GM21381 (cell line): ENCODE results near the gene ST3GAL2.
A peak's percentile ranks its signal among the peaks of the same experiment; 100 is the strongest.

Source experiments
- ATAC-seq: cut with Tn5 transposase; IDR thresholded peaks from one replicate; pipeline ENCODE4 v1.9.1; 2021; ENCODE audit warnings: mild to moderate bottlenecking, moderate library complexity; ENCODE audit not compliant: unreplicated experiment

ST3GAL2 gene, protein sequence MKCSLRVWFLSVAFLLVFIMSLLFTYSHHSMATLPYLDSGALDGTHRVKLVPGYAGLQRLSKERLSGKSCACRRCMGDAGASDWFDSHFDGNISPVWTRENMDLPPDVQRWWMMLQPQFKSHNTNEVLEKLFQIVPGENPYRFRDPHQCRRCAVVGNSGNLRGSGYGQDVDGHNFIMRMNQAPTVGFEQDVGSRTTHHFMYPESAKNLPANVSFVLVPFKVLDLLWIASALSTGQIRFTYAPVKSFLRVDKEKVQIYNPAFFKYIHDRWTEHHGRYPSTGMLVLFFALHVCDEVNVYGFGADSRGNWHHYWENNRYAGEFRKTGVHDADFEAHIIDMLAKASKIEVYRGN

GRCh38 chr16:70438969-70439862 is at the start of gene ST3GAL2:
Gene ST3GAL2 (minus strand): TSS chr16:70439100. CDS start chr16:70398530, 40,570 bp downstream.
- peak; percentile 89 for ATAC-seq

GRCh38 chr16:70484867-70485266 is 46.0 kb upstream of the ST3GAL2 start:
- no peak for ATAC-seq

GRCh38 chr16:70483426-70483825 is 44.5 kb upstream of the ST3GAL2 start:
- ATAC-seq, result no peak

DNA sequence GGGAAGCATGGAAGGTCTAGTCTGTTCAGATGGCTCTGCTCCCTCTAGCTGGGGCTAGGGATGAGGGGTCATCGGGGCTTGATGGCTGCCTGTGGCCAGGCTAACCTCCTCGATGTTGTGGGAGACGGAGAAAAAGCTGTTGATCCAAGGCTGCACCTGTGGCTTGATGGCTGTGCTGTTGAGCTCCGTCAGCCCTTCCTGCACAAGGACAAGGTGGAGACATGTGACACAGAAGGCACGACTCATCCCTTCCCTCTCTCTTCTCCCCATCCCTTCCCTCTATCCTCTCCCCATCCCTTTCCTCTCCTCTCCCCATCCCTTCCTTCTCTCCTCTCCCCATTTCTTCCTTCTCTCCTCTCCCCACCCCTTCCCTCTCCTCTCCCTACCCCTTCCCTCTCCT is 43.7 kb upstream of the ST3GAL2 start:
- no peak for ATAC-seq

DNA sequence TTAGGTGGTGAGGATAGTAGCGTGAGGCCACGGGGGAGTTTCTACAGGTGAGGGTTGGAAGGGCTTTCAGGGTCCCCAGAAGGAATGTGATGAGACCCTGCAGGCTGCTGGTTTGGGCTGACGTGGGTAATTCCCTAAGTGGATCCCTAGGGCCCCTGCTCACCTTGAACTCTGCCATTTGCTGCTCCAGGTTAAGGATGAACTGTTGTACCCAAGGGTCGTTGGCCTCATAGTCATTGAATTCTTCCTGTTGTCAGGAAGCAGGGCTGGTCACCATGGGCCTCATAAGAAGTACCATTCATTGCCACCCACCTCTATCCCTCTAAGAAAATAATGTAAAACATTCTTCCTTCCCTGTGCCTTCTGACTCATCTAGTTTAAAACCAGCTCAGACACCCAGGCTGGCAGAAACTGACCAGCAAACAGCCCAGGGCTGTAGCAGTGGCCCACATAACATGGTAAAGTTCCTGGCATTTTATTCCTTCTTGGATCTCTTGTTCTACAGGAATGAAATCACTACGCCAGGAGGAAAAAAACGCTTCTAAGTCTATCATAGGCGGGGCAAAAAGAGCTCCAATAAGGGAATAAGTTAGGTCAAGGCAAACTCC is 43.1 kb upstream of the ST3GAL2 start:
- no peak for ATAC-seq

GRCh38 chr16:70480127-70481105 is 41.5 kb upstream of the ST3GAL2 start:
- ATAC-seq, result no peak

DNA sequence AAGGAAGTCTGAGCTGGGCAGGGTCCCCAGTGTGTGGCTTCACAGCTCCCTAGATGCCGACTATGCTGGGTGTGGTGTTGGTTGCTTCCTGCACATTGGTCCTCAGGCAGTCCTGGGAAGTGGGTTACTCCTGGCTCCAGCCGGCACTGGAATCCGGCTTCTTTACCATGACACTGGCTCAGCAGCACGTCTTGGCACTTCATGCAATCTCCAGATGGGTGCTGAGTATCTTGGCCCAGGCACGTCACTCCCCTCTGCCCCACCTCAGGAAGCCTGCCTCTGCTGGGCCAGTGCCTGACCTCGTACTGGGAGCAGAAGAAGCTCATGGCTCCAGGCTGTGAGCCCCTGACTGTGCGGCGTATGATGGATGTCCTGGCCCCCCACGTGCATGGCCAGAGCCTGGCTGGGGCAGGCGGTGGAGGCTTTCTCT is 40.0 kb upstream of the ST3GAL2 start:
- no peak for ATAC-seq

DNA sequence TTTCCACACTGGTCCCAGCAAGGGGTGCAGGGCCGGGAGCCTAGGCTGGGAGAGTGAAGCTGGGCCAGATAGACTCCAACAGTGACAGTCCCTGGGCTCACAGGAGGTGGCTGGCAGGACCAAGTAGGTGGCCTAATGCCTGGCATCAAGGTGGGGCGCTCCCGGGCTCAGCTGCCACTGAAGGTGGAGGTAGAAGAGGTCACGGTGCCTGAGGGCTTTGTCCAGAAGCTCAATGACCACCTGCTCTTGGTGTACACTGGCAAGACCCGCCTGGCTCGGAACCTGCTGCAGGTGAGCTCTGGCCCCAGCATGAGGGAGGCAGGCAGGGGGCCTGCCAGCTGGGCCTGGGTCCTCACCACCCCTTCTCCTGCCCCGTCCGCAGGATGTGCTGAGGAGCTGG is 39.3 kb upstream of the ST3GAL2 start:
- no peak for ATAC-seq

DNA sequence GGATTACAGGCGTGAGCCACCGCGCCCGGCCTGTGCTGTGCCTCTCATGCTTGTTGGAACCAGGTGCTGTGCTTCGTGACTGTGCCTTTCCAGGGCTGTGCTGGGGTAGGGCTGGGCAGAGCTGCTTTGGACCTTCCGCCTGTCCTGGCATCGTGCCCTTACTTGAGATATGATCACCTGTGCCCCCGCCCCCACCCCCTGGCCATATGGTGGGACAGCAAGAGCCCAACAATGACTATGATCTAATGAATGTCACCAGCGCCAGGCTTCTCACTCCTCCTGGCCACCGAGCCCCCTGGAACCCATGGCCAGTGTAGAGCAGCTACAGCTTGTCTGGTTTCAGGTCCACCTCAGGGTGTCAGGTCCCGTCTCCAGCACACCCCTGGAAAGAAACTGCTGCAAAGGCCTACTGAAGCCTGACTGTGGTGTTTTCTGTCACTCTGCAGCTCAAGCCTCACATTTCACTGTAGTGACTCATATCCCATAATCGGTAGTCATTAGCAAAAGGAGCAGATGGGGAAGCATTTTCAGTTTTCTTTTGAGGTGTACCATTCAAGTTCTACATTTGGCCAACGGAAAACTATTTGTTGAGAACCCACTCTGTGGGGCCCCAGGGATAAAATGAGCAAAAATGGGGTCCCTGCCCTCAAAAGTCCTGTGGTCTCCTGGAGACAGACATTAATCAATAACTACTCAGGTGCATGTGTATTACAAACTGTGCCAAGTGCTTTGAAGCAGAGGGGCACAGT is 37.5 kb upstream of the ST3GAL2 start:
- peak; percentile 90 for ATAC-seq

DNA sequence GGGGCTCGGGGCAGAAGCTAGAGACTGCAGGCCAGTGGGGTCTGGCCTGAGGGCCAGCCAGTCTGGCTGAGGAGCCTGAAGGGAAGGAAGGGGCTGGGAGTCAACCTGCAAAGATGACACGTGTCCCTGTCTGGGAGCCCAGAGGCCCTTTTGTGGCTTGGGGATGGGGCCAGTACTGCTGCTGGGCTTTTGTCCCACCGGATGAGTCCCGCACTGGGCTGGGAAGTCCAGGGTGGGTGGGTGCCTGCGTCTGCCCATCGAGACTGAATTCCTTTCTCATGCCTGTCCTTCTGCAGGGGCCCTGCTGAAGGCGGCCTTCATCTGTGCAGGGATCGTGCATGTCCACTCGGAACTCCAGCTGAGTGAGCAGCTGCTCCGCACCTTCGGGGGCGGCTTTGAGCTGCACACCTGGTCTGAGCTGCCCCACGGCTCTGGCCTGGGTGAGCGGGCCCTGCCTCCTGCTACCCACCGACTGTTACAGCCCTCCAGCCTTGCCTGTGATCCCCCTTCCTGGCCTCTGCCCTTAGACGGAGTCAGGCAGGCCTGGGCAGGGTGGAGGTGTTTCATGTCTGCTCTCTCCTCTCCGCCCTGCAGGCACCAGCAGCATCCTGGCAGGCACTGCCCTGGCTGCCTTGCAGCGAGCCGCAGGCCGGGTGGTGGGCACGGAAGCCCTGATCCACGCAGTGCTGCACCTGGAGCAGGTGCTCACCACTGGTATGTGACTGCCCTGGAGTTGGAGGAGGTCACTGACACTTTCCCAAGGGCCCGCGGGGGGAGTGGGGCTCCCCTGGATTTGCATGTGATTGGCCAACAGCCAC is 36.4 kb upstream of the ST3GAL2 start:
- no peak for ATAC-seq

GRCh38 chr16:70474320-70475053 is 35.6 kb upstream of the ST3GAL2 start:
- no peak for ATAC-seq

DNA sequence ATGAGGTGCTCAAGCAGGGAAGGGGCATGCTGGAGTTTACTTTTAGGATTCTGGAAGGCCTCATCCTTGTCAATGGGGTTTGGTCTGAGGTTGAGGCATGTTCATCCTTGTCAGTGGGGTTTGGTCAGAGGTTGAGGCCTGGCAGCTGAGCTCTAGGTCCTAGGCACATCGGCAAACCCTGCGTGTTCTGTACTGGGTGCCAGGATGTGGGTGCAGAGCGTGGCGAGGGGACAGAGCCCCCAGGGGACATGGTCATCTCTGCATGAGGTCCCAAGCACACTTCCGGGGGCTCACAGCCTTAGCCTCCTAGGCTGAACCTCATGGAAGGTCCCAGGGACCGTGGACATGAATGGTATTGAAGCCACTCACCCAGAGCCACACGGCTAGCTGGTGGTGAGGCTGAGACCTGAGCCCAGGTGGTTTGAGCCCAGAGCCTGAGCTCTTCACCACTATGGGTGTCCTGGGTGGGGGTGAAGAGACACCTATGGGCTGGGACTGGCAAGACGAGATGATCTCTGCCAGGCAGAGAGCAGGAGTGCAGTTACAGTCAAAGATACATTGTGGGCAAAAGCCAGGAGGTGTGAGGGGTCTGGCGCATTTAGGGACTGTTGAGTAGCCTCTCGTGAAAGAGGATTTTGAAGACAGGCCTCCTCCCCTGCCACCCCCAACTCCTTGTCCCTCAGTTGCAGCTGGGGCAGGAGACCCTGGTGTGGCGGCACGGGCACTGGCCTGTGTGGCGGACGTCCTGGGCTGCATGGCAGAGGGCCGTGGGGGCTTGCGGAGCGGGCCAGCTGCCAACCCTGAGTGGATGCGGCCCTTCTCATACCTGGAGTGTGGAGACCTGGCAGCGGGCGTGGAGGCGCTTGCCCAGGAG is 34.8 kb upstream of the ST3GAL2 start:
- ATAC-seq, result no peak

DNA sequence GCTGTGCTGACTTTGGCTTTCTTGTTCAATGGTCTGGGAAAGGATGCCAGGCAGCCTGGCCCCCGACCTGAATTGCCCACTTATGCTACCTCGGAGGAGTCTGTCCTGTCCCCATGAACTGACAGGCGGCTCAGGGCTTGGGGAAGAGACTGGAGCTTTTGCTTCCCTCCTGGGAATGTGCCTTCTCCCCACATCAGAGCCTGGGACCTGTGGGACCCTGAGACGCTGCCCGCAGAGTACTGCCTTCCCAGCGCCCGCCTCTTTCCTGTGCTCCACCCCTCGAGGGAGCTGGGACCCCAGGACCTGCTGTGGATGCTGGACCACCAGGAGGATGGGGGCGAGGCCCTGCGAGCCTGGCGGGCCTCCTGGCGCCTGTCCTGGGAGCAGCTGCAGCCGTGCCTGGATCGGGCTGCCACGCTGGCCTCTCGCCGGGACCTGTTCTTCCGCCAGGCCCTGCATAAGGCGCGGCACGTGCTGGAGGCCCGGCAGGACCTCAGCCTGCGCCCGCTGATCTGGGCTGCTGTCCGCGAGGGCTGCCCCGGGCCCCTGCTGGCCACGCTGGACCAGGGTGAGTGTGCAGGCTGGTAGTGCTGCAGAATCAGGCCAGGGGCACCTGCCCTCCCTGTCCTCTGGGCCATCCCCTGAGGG is 34.0 kb upstream of the ST3GAL2 start:
- ATAC-seq, result no peak

- ATAC-seq, result no peak
These were observed 32.0 kb upstream of the ST3GAL2 start for GRCh38 chr16:70470927-70471341.

GRCh38 chr16:70470141-70470926 is 31.4 kb upstream of the ST3GAL2 start:
- no peak for ATAC-seq
